ENCODE measurements around the gene HMGN4. TPM values are rescaled to one million over a fixed set of nuclear protein-coding genes. Genes with fewer than 3 reads are reported as not detected.

HMGN4 gene
- total and polyA plus RNA-seq, 2 donors (not counting 3 experiments of a cell fraction or from before 2014, with no cell fraction given), result 13.1 to 36.9 TPM

- no TSS peak for BruUV-seq (replicated peaks)
- H3K4me1 ChIP-seq (ENCODE audit: control insufficient read depth, extremely low read depth, insufficient read depth, low read length), result peaks cover 21% of the 10 kb centered on the region
- ChIA-PET CTCF (interaction anchor here (0.9 to 3.7 kb wide), 9 partner anchors 15 to 256 kb away, joined by 3 to 42 read pairs (median 9); no protein-coding TSS in a partner anchor), POLR2A (no interaction called here)
- FAIRE-seq (peak; percentile 75), DNase-seq (ENCODE audit: low read depth, low spot score) (peak; percentile 97)
- no peaks in the 10 kb centered on the region for H3K36me3 ChIP-seq (ENCODE audit: control insufficient read depth in 2 of 2, extremely low read depth in 1 of 2, insufficient read depth in 2 of 2, low read length in 2 of 2)
- peak overlapping the region; percentile 87 to 99 (median 98) for H3K4me3 ChIP-seq (replicated peaks in 1 of 3; ENCODE audit: insufficient read depth in 1 of 3, low read depth in 1 of 3, low read length in 3 of 3)
- H3K27me3 ChIP-seq (ENCODE audit: control insufficient read depth in 2 of 2, insufficient read depth in 2 of 2, low read length in 2 of 2), result no peaks in the 10 kb centered on the region
- H3K9me1 ChIP-seq (replicated peaks; ENCODE audit: control insufficient read depth, extremely low read depth, insufficient read depth, low read length), result no peaks in the 10 kb centered on the region
- peak overlapping the region; percentile 61 for H3K4me2 ChIP-seq (ENCODE audit: insufficient read depth, low read length)
- H3K9ac ChIP-seq (replicated peaks; ENCODE audit: extremely low read depth, insufficient read depth, low read length), result peak overlapping the region; percentile 96
- TF ChIP-seq GATA2 (IDR thresholded peaks at IDR 0.05; ENCODE audit: insufficient read depth, insufficient read length, low read depth, low read length) (peak; percentile 12), EZH2 (IDR thresholded peaks at IDR 0.05; ENCODE audit: borderline replicate concordance, low read depth, low read length, severe bottlenecking) (no peak), FOS (IDR thresholded peaks at IDR 0.05; ENCODE audit: borderline replicate concordance, insufficient read depth, low read length) (no peak), POLR2AphosphoS5 (IDR thresholded peaks at IDR 0.05; ENCODE audit: insufficient read depth, low read depth, low read length) (peak; percentile 24), JUN (IDR thresholded peaks at IDR 0.05; ENCODE audit: borderline replicate concordance, insufficient read depth, insufficient read length, low read depth) (no peak), POLR2A (IDR thresholded peaks at IDR 0.05; ENCODE audit: low read depth, low read length) (no peak), MYC (IDR thresholded peaks at IDR 0.05; ENCODE audit: low read depth, low read length) (peak; percentile 22), MAX (IDR thresholded peaks at IDR 0.05; ENCODE audit: insufficient read depth, insufficient read length) (peak; percentile 79)
- H3K9me3 ChIP-seq (replicated peaks; ENCODE audit: control insufficient read depth, insufficient read depth, low read length), result no peaks in the 10 kb centered on the region
- H4K20me1 ChIP-seq (replicated peaks; ENCODE audit: control insufficient read depth, extremely low read depth, insufficient read depth, low read length), result no peaks in the 10 kb centered on the region
- peak overlapping the region; percentile 85 for H3K27ac ChIP-seq (ENCODE audit: insufficient read depth, low read depth, low read length)
- peaks cover 21% of the 10 kb centered on the region for H3K79me2 ChIP-seq (ENCODE audit: control insufficient read depth, insufficient read depth, low read length)
- intact Hi-C loops (cut with micrococcal nuclease) (loop anchor here (1.0 kb wide), 4 partner anchors 16 to 226 kb away; no protein-coding TSS in a partner anchor), dilution Hi-C loops (cut with MboI; ENCODE audit: extremely low pct_ligation_motif_present, low sequenced_read_pairs) (loop anchor here (25.0 kb wide), 1 partner anchor 200 kb away; no protein-coding TSS in a partner anchor)
- H2AFZ ChIP-seq (ENCODE audit: low read depth, low read length), result peak overlapping the region; percentile 100
Observed at GRCh38 chr6:26537160-26537845, 863 bp upstream of the HMGN4 start.
